A549 (cell line): Measurements from ENCODE around the gene DIO1. TPM values are rescaled to one million over a fixed set of nuclear protein-coding genes. Genes with fewer than 3 reads are reported as not detected.

Experiments
- ATAC-seq, 2 experiments: fragments of 200-7000 bp in 1 of 2; fragments of >200 bp in 1 of 2; cut with Nextera tagmentation in 1 of 2; cut with Tn5 transposase in 1 of 2; 3 replicates each; pipeline versions ENCODE4 v1.8.0 to v1.9.1; 2018 to 2020; ENCODE audit warnings: mild to moderate bottlenecking in 1 of 2, moderate library complexity in 1 of 2
- CTCF ChIA-PET: fragments of 300-600 bp; sonication (Branson Sonifier 250); formaldehyde crosslinking; extraction: SDS; loops from one replicate; lab custom pipeline; 2021; ENCODE audit warnings: antibody characterized with exemption, inconsistent platforms; lab: Yijun Ruan, JAX
- POLR2A ChIA-PET: fragments of 350-600 bp; formaldehyde crosslinking; extraction: SDS; loops from one replicate; lab custom pipeline; 2021; ENCODE audit warnings: antibody characterized with exemption, inconsistent platforms; lab: Yijun Ruan, JAX
- DNase-seq, 2 experiments: peaks; one replicate each; pipeline versions ENCODE4 v3.0.0 to v3.0.0-alpha.2; 2011 to 2016; ENCODE audit warnings: low read depth in 1 of 2, low spot score in 1 of 2
- FAIRE-seq: peaks from 2 replicates; lab custom pipeline; 2011; peaks lifted over from hg19 to GRCh38; lab: Jason Lieb, UNC
- H3K27ac ChIP-seq, 2 experiments: fragments of >200 bp; sonication (Bioruptor Twin); formaldehyde crosslinking; 3 replicates each; pipeline ENCODE4 v1.5.1; 2016 to 2017
- H3K4me1 ChIP-seq: fragments of >200 bp; sonication (Bioruptor Twin); formaldehyde crosslinking; 3 replicates; pipeline ENCODE4 v1.6.1; 2016
- H3K4me2 ChIP-seq: fragments of >200 bp; sonication (Bioruptor Twin); formaldehyde crosslinking; 3 replicates; pipeline ENCODE4 v1.6.1; 2016
- H3K4me3 ChIP-seq: fragments of >200 bp; sonication (Bioruptor Twin); formaldehyde crosslinking; 3 replicates; pipeline ENCODE4 v1.5.1; 2016
- H3K9me3 ChIP-seq: fragments of >200 bp; sonication (Bioruptor Twin); formaldehyde crosslinking; 3 replicates; pipeline ENCODE4 v1.6.1; 2016
- BCL3 ChIP-seq: fragments of >200 bp; sonication (Bioruptor Twin); formaldehyde crosslinking; IDR thresholded peaks from 3 replicates; pipeline ENCODE4 v1.6.1; 2016
- CHD4 ChIP-seq: fragments of 200-600 bp; sonication (generic); IDR thresholded peaks from 2 replicates; pipeline ENCODE4 v1.6.1; 2016; ENCODE audit warnings: antibody characterized with exemption, mild to moderate bottlenecking, borderline replicate concordance
- EHF ChIP-seq: fragments of 250-450 bp; sonication (Bioruptor Pico); IDR thresholded peaks from 2 replicates; pipeline ENCODE4 v1.5.0; 2020; ENCODE audit warnings: mild to moderate bottlenecking
- ELK1 ChIP-seq: fragments of 150-350 bp; IDR thresholded peaks from 2 replicates; pipeline ENCODE4 v1.6.1; 2014; ENCODE audit warnings: low read depth, mild to moderate bottlenecking, low read length
- ESRRA ChIP-seq: fragments of 150-350 bp; IDR thresholded peaks from 2 replicates; pipeline ENCODE4 v1.6.1; 2014; ENCODE audit warnings: mild to moderate bottlenecking, low read length, borderline replicate concordance
- FOSL2 ChIP-seq, 2 experiments: fragments of 450-650 bp in 1 of 2; fragments of >200 bp in 1 of 2; sonication (Bioruptor Twin) in 1 of 2; formaldehyde crosslinking; IDR thresholded peaks; 2 replicates each; pipeline versions ENCODE4 v1.5.0 to v1.6.1; 2016 to 2020; ENCODE audit warnings: mild to moderate bottlenecking in 1 of 2, moderate library complexity in 1 of 2
- FOXS1 ChIP-seq: fragments of 250-450 bp; sonication (Bioruptor Pico); IDR thresholded peaks from 2 replicates; pipeline ENCODE4 v1.5.0; 2020; ENCODE audit warnings: mild to moderate bottlenecking, moderate library complexity
- GATA3 ChIP-seq: IDR thresholded peaks from 2 replicates; pipeline ENCODE4 v1.6.1; 2012; ENCODE audit warnings: borderline replicate concordance
- HEYL ChIP-seq: fragments of 250-450 bp; sonication (Bioruptor Pico); IDR thresholded peaks from 2 replicates; pipeline ENCODE4 v1.8.0; 2021; ENCODE audit warnings: mild to moderate bottlenecking, moderate library complexity
- HOXB13 ChIP-seq: fragments of 250-450 bp; sonication (Bioruptor Pico); IDR thresholded peaks from 2 replicates; pipeline ENCODE4 v1.5.0; 2020; ENCODE audit warnings: low read depth, mild to moderate bottlenecking, moderate library complexity
- JUN ChIP-seq, 2 experiments: fragments of >200 bp; sonication (Bioruptor Twin); formaldehyde crosslinking; IDR thresholded peaks; 2 replicates in 1 of 2; 3 replicates in 1 of 2; pipeline ENCODE4 v1.6.1; 2016 to 2017
- JUNB ChIP-seq: fragments of >200 bp; sonication (Bioruptor Twin); formaldehyde crosslinking; IDR thresholded peaks from 2 replicates; pipeline ENCODE4 v1.6.1; 2016
- KDM1A ChIP-seq: fragments of 200-600 bp; sonication (generic); IDR thresholded peaks from 2 replicates; pipeline ENCODE4 v1.6.1; 2016; ENCODE audit warnings: low read depth, mild to moderate bottlenecking
- MAX ChIP-seq: IDR thresholded peaks from 2 replicates; pipeline ENCODE4 v1.6.1; 2012
- MAZ ChIP-seq: fragments of 150-350 bp; IDR thresholded peaks from 2 replicates; pipeline ENCODE4 v1.6.1; 2014; ENCODE audit warnings: antibody characterized with exemption, low read depth, low read length, borderline replicate concordance
- NPAS2 ChIP-seq: fragments of 250-450 bp; sonication (Bioruptor Pico); IDR thresholded peaks from 2 replicates; pipeline ENCODE4 v1.8.0; 2022; ENCODE audit warnings: mild to moderate bottlenecking, moderate library complexity, borderline replicate concordance
- NR3C1 ChIP-seq: fragments of >200 bp; sonication (Bioruptor Twin); formaldehyde crosslinking; IDR thresholded peaks from 3 replicates; pipeline ENCODE4 v1.6.1; 2017
- PHF8 ChIP-seq: fragments of 200-600 bp; sonication (generic); IDR thresholded peaks from 2 replicates; pipeline ENCODE4 v1.6.1; 2016; ENCODE audit warnings: low read depth, mild to moderate bottlenecking, antibody characterized with exemption, moderate library complexity, borderline replicate concordance
- POLR2A ChIP-seq: IDR thresholded peaks from 2 replicates; pipeline ENCODE4 v1.6.1; 2012; ENCODE audit warnings: mild to moderate bottlenecking, low read length
- POLR2AphosphoS2 ChIP-seq: conservative IDR thresholded peaks from 2 replicates; pipeline ENCODE4 v1.6.1; 2012; ENCODE audit warnings: low read length, improper control_type of control experiment, inconsistent platforms
- RAD21 ChIP-seq, 2 experiments: fragments of >200 bp in 1 of 2; sonication (Bioruptor Twin) in 1 of 2; formaldehyde crosslinking in 1 of 2; IDR thresholded peaks in 1 of 2; conservative IDR thresholded peaks in 1 of 2; 2 replicates in 1 of 2; 3 replicates in 1 of 2; pipeline ENCODE4 v1.6.1; 2012 to 2018; ENCODE audit warnings: inconsistent platforms in 1 of 2
- RFX5 ChIP-seq: fragments of 450-650 bp; IDR thresholded peaks from 2 replicates; pipeline ENCODE4 v1.7.1; 2014; ENCODE audit warnings: antibody characterized with exemption, mild to moderate bottlenecking, moderate library complexity
- SMC3 ChIP-seq: fragments of >200 bp; sonication (Bioruptor Twin); formaldehyde crosslinking; IDR thresholded peaks from 3 replicates; pipeline ENCODE4 v1.6.1; 2018; ENCODE audit warnings: inconsistent platforms
- ZFP36 ChIP-seq: fragments of 450-650 bp; IDR thresholded peaks from 2 replicates; pipeline ENCODE4 v1.6.1; 2014; ENCODE audit warnings: borderline replicate concordance; ENCODE audit not compliant: partially characterized antibody
- WGBS: methylation state at CpG from one replicate; pipeline ENCODE4 v1.1.6; 2017; ENCODE audit errors: missing lambda C conversion rate; 5-methylcytosine and 5-hydroxymethylcytosine counted together
- polyA plus RNA-seq, 4 experiments: library from polyadenylated mRNA; depleted of rRNA in 3 of 4; stranded (reverse); fragments of >200 nt; fragmentation: RNase III in 1 of 4; extraction: RNeasy Plus Mini Kit Qiagen cat#74134 plus additional on column Dnase treatment in 1 of 4; gene quantifications; 2 replicates in 3 of 4; 3 replicates in 1 of 4; pipeline ENCODE4 v1.2.3, GENCODE V29; 2011 to 2017
- TF ChIP-seq, protein P1 (sequence below): fragments of >200 bp; sonication (Bioruptor Twin); formaldehyde crosslinking; IDR thresholded peaks from 2 replicates; pipeline ENCODE4 v1.6.1; 2016
- TF ChIP-seq, protein P2 (sequence below): fragments of 200-600 bp; sonication (generic); IDR thresholded peaks from 2 replicates; pipeline ENCODE4 v1.6.1; 2016; ENCODE audit warnings: antibody characterized with exemption, mild to moderate bottlenecking, moderate library complexity

DIO1 gene
- polyA plus RNA-seq, 2 of the 4 experiments (the other 2 are of a cell fraction) = 0.13 TPM; not detected in 1

DNA sequence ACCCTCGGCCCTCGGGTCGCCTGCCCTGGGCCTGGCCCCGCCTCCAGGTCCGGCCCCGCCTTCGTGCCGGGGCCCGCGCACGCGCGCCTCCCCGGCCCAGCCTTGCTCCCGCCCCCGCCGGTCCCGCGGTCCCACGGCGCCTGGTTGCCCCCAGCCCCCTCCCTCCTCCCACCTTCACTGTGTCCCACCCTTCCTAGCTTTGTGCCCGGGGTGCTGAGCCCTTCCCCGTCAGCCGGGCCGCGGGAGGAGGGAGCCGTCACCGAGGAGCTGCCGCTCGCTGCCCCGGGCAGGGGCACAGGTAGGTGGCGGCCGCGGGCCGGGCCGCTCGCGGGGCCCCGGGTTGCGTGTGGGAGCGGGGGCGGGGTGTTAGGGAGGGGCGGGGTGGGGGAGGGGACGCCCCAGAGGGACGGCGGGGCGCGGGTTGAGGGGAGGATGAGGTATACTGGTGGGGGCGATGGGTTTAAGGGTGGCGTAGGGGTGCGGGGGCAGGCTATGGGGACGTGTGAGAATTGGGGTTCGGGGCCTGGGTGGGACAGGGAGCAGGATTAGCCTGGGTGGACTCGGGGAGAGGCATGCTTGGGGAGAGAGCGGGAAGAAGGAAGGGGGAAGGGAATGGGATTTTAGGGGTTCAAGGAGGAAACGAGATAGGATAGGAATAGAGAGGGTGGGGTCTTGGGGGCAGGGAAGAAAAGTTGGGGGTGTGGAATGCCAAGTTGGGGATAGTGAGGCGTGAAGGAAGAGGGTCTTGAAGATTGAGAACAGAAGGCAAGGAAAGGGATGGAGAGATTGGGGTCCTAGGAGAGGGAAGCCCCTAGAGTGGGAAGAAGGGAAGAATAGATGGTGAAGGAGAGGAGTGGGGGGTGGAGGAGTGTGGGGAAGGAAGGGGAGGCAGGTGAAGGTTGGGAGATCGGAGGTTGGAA lies 52.5 kb downstream of the DIO1 start, which contains the start of gene LRRC42:
Gene LRRC42, plus strand, starts transcription at position 99 of the 920 bp plus-strand sequence. CDS start 5,650 bp downstream, outside the sequence.
- 17% methylated on average over 5 of the region's 58 CpGs for WGBS
- FAIRE-seq (no peak), DNase-seq (peak in 1 of 2 experiments; percentile 70), ATAC-seq (peak; percentile 82 to 85)
- ChIA-PET CTCF (interaction anchor here (0.7 to 5.5 kb wide), 8 partner anchors 10 to 481 kb away, joined by 3 to 45 read pairs (median 8); no protein-coding TSS in a partner anchor), POLR2A (interaction anchor here (1.1 to 1.6 kb wide), 4 partner anchors 10 to 68 kb away, joined by 5 to 17 read pairs (median 9); partner anchors contain the start of gene YIPF1)
- Histone ChIP-seq H3K4me2 (peak within 1 kb of the TSS; percentile 95), H3K4me3 (peak within 1 kb of the TSS; percentile 72), H3K4me1 (peaks cover 9% of the 10 kb centered on the region; the same call in 2 of the 3 replicates), H3K27ac (peak within 1 kb of the TSS; percentile 93 to 96), H3K9me3 (no peaks in the 10 kb centered on the region)
- TF ChIP-seq FOSL2 (IDR thresholded peaks at IDR 0.05) (no peak), FOSL2 (CRISPR knock-in tag; IDR thresholded peaks at IDR 0.05) (no peak), MAZ (no peak), HEYL (CRISPR knock-in tag) (no peak), POLR2A (peak; percentile 17; the same call in 1 of the 2 replicates), PHF8 (peak; percentile 45; the same call in 1 of the 2 replicates), JUN (IDR thresholded peaks at IDR 0.05) (peak in 1 of 2 experiments; percentile 45; a peak in 1 of 5 replicates), MAX (peak; percentile 15; the same call in 1 of the 2 replicates), RAD21 (conservative IDR thresholded peaks at IDR 0.05 in 1 of 2, IDR thresholded peaks at IDR 0.05 in 1 of 2) (peak in 1 of 2 experiments; percentile 5; a peak in 1 of 5 replicates), FOXS1 (no peak), NPAS2 (CRISPR knock-in tag) (no peak), NR3C1 (no peak), BCL3 (no peak)
- TF ChIP-seq, protein P1, sequence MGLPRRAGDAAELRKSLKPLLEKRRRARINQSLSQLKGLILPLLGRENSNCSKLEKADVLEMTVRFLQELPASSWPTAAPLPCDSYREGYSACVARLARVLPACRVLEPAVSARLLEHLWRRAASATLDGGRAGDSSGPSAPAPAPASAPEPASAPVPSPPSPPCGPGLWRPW = no peak
- TF ChIP-seq, protein P2, sequence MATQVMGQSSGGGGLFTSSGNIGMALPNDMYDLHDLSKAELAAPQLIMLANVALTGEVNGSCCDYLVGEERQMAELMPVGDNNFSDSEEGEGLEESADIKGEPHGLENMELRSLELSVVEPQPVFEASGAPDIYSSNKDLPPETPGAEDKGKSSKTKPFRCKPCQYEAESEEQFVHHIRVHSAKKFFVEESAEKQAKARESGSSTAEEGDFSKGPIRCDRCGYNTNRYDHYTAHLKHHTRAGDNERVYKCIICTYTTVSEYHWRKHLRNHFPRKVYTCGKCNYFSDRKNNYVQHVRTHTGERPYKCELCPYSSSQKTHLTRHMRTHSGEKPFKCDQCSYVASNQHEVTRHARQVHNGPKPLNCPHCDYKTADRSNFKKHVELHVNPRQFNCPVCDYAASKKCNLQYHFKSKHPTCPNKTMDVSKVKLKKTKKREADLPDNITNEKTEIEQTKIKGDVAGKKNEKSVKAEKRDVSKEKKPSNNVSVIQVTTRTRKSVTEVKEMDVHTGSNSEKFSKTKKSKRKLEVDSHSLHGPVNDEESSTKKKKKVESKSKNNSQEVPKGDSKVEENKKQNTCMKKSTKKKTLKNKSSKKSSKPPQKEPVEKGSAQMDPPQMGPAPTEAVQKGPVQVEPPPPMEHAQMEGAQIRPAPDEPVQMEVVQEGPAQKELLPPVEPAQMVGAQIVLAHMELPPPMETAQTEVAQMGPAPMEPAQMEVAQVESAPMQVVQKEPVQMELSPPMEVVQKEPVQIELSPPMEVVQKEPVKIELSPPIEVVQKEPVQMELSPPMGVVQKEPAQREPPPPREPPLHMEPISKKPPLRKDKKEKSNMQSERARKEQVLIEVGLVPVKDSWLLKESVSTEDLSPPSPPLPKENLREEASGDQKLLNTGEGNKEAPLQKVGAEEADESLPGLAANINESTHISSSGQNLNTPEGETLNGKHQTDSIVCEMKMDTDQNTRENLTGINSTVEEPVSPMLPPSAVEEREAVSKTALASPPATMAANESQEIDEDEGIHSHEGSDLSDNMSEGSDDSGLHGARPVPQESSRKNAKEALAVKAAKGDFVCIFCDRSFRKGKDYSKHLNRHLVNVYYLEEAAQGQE = no peak

DNA sequence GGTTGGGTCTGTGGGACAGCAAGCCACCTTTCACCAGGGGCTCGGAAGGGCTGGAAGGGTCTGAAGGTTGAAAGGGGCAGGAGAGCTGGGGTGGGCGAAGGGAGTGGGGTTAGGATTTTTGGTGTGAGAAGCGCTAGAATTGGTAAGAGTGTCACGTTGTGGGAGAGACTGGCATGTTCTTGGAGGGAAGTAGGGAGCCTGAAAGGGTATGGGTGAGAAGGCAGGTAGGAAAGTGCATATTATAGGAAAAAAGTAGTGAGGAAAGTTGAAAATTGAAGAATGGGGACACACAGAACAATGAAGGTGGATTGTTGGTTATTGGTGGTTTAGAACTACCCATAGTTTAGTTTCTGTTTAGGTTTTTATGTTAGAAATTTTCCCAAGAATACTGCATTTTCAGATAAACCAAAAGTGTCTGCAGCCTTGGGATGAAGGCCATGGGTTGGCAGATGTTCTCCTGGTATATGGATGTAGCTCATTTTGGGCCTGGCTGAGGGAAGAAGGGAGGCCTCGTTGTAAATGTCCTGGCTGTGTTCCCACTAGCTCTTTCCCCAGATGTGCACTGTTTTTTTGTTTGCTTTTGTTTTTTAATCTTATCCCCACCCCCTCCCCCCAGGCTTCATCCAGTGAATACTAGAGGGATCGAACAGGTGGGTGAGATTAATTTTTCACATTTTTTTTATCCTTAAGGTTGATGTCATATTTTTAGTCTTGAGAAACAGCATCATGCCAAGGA lies 53.4 kb downstream of the DIO1 start:
- CTCF ChIA-PET = interaction anchor here (0.6 to 5.6 kb wide), 7 partner anchors 9 to 87 kb away, joined by 3 to 45 read pairs (median 20); partner anchors contain the start of gene DIO1
- H3K4me2 ChIP-seq = peak overlapping the region; percentile 95
- no peak for ATAC-seq
- no peak for DNase-seq
- no peak for FAIRE-seq
- peaks cover 9% of the 10 kb centered on the region; the same call in 2 of the 3 replicates for H3K4me1 ChIP-seq
- WGBS = 57% methylated on average over 6 of the region's 6 CpGs
- peak overlapping the region; percentile 93 to 96 for H3K27ac ChIP-seq
- no peaks in the 10 kb centered on the region for H3K9me3 ChIP-seq
- peak overlapping the region; percentile 72 for H3K4me3 ChIP-seq
- TF ChIP-seq GATA3 (no peak), HOXB13 (CRISPR knock-in tag) (no peak), HEYL (CRISPR knock-in tag) (no peak), POLR2AphosphoS2 (no peak), ZFP36 (no peak), JUN (IDR thresholded peaks at IDR 0.05) (no peak), JUNB (no peak), KDM1A (no peak), SMC3 (no peak), EHF (CRISPR knock-in tag) (no peak), ESRRA (no peak), RFX5 (no peak), ELK1 (no peak), CHD4 (no peak)
- TF ChIP-seq, protein P1 = no peak
- TF ChIP-seq, all 56 proteins: peak for 0
- POLR2A ChIA-PET = no interaction called here
